ENCODE data around the gene PTPRO.

PTPRO gene

DNA sequence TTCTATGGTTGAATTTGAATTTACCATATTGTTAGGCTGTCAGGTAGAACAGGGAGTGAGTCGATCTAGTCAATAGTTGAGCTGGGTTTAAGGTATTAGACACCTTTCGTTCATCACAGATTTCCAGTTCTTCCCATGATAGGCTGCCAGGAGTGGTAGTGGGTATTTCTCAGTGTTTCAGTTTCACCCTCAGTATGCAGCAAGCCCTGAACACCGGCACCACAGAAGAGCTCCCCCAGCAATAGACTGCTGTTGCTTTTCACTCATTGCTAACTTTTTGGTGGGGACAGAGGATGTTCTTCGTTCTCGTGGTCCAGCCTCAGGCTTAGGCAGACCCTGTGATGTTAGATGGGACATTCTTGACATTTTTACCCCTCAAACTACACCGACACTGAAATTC, 164.6 kb downstream of the PTPRO start:
- no peak overlapping the region for H3K27ac ChIP-seq
- TF ChIP-seq ZFX (IDR thresholded peaks at IDR 0.05), result no peak
- TF ChIP-seq, protein P1, sequence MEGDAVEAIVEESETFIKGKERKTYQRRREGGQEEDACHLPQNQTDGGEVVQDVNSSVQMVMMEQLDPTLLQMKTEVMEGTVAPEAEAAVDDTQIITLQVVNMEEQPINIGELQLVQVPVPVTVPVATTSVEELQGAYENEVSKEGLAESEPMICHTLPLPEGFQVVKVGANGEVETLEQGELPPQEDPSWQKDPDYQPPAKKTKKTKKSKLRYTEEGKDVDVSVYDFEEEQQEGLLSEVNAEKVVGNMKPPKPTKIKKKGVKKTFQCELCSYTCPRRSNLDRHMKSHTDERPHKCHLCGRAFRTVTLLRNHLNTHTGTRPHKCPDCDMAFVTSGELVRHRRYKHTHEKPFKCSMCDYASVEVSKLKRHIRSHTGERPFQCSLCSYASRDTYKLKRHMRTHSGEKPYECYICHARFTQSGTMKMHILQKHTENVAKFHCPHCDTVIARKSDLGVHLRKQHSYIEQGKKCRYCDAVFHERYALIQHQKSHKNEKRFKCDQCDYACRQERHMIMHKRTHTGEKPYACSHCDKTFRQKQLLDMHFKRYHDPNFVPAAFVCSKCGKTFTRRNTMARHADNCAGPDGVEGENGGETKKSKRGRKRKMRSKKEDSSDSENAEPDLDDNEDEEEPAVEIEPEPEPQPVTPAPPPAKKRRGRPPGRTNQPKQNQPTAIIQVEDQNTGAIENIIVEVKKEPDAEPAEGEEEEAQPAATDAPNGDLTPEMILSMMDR (conservative IDR thresholded peaks at IDR 0.05), result no peak

DNA sequence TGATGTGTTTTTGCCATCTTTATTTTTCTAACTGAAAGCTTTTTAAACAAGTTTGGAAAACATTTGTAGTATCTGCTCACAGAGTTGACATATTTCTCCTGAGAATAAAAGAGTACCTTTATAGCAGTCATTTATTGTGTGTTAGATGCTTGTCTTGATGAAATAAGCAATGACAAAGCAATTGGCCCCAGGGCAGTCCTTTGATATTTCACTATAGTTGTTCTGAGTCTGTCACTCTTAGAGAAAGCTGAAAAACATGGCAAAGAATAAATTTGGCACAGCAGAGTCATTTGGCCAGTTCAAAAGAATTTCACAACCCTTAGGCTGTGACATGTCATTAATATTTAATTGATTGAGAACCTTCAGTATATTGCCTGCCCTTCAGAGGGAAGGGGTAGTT, 166.2 kb downstream of the PTPRO start:
- no peak overlapping the region for H3K27ac ChIP-seq
- TF ChIP-seq, protein P1 (conservative IDR thresholded peaks at IDR 0.05), result no peak
- no peak for TF ChIP-seq ZFX (IDR thresholded peaks at IDR 0.05)

DNA sequence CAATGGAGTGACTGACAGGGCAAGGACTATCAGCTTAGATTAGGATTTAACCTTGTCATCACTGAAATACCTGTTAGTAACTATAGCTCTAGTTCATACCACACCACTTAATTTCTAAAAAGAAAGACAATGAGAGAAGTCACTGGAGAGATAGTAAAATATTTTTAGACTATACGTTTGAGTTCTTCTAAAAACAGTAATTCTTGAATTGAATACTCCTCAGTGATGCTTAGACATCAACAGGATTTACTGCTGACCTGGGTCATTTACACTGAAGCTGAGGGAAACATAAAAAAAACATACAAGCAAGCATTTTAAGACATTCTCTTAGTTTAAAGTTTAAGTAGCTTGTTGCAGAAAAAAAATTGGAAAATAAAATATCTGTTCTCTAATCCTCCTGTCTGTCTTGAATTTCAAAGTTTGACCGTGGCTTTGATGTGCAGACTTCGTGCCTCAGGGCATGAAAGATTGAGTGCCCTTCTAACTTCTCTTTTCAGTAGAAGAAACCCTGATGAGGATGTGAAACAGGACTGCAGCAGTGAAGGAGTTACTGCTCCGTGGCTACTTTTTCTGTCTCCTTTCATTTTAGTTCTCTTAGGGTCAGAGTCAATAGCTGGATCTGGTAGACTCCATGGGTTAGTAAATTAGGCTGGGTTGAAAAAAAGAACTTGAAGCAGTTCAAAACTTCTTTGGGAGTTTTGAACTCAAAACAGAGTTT, 172.2 kb downstream of the PTPRO start:
- H3K27ac ChIP-seq, result no peak overlapping the region
- TF ChIP-seq, protein P1 (conservative IDR thresholded peaks at IDR 0.05), result no peak
- no peak for TF ChIP-seq ZFX (IDR thresholded peaks at IDR 0.05)

GRCh38 chr12:15495746-15496145, 173.4 kb downstream of the PTPRO start:
- TF ChIP-seq, protein P1 (conservative IDR thresholded peaks at IDR 0.05), result no peak
- no peak for TF ChIP-seq ZFX (IDR thresholded peaks at IDR 0.05)
- H3K27ac ChIP-seq, result no peak overlapping the region

DNA sequence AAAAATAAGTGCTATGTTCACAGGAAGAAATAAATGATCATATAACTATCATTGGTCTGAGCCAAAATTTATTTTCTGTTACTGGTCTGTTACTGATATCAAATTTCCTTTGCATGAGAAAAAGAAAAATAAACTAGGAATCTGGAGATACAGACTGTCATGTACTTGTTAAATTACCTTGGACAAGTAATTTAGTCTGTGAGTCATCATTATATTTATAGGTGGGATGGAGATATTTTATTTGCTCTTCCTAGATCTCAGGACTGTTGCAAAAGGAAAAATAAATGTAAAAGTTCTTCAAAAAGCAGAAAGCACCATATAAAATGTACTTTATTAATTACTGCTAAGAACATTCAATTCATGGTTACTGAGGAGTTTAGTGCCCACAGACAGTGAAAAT, 174.4 kb downstream of the PTPRO start:
- H3K27ac ChIP-seq, result no peak overlapping the region
- TF ChIP-seq, protein P1 (conservative IDR thresholded peaks at IDR 0.05), result no peak

DNA sequence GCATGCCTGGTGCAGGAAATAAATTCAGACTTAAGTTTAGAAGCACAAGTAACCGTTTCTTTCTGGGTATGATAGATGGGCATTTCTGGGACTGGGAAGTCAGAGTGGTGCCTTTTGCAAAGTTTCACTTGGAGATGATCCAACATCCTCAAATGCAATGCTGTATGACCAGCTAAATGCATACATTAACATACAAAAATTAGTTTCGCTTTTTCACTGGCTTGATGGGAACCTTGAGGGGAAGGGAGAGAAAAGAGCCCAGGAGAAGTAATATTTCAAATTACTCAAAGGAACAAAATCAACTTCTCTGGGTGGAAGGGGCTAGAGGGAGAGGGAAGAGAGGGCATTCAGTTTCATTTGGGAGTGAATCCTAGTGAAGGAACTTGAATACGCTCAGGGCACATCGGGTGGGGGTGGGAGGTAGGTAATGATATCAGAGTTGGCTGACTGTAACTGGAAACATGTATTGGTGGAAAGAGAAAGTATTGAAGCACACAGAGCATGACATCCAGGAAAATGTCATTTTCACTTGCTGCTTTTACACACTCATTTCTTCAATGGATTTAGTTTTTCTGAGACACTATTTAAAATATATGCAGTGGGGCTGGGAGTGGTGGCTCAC, 175.5 kb downstream of the PTPRO start:
- TF ChIP-seq ZFX (IDR thresholded peaks at IDR 0.05), result no peak
- TF ChIP-seq, protein P1 (conservative IDR thresholded peaks at IDR 0.05), result no peak
- no peak overlapping the region for H3K27ac ChIP-seq

GRCh38 chr12:15502211-15502610, 179.9 kb downstream of the PTPRO start:
- TF ChIP-seq ZFX (IDR thresholded peaks at IDR 0.05), result no peak
- TF ChIP-seq, protein P1 (conservative IDR thresholded peaks at IDR 0.05), result no peak

More at GRCh38 chr12:15502211-15502610, 179.9 kb downstream of the PTPRO start:
- H3K27ac ChIP-seq, result no peak overlapping the region
